Motor neuron (in vitro differentiated cells): ENCODE data around the gene CD3E. TPM values are rescaled to one million over a fixed set of nuclear protein-coding genes. Genes with fewer than 3 reads are reported as not detected.
A peak's percentile ranks its signal among the peaks of the same experiment; 100 is the strongest.

ENCODE experiments used
- ATAC-seq, 8 experiments: fragments of 200-7000 bp; cut with Tn5 transposase; replicated peaks in 6 of 8; 2 replicates each; pipeline ENCODE4 v1.8.0; 2021; ENCODE audit warnings: mild to moderate bottlenecking in 8 of 8, moderate library complexity in 8 of 8
- H3K27ac ChIP-seq, 2 donors: fragments of 250-450 bp; sonication (Bioruptor Pico); 2 replicates each; pipeline ENCODE4 v1.9.0; 2021; ENCODE audit warnings: antibody characterized with exemption in 2 of 2, mild to moderate bottlenecking in 2 of 2, moderate library complexity in 1 of 2
- H3K4me1 ChIP-seq, 2 donors: fragments of 250-450 bp; sonication (Bioruptor Pico); replicated peaks in 1 of 2; 2 replicates each; pipeline ENCODE4 v1.6.1; 2021; ENCODE audit warnings: antibody characterized with exemption in 2 of 2, mild to moderate bottlenecking in 2 of 2, moderate library complexity in 1 of 2
- H3K4me3 ChIP-seq, 5 donors: fragments of 250-450 bp; sonication (Bioruptor Pico); 2 replicates each; pipeline ENCODE4 v1.9.0; 2021; ENCODE audit warnings: antibody characterized with exemption in 5 of 5, mild to moderate bottlenecking in 5 of 5, moderate library complexity in 4 of 5
- WGBS, 10 experiments: fragments of 450-650 bp; shearing (Covaris generic); methylation state at CpG; one replicate each; pipeline ENCODE4 v1.0.0; 2022; 5-methylcytosine and 5-hydroxymethylcytosine counted together
- in situ Hi-C, 9 experiments: fragments of 400-800 bp; cut with MboI; loops; one replicate each; pipeline ENCODE4 v1.15.0; 2021; ENCODE audit warnings: low sequenced_read_pairs in 9 of 9, low pct_unique_long_range_greater_than_20kb in 2 of 9; ENCODE audit not compliant: unreplicated experiment in 9 of 9
- total RNA-seq, 8 experiments: library from RNA; unstranded; fragments of 300-600 nt; gene quantifications; 2 replicates each; pipeline versions ENCODE4 v1.2.3 to v1.2.4, GENCODE V29; 2022

The CD3E gene
- total RNA-seq, 8 experiments from 2014 or later: 0.17 to 1.2 (median 0.43) TPM; not detected in 4

- H3K4me1 ChIP-seq: no peaks in the 10 kb centered on the region
- WGBS, 10 experiments: 17 to 80% (median 60%) methylated on average over 1 of the region's 1 CpG; no CpG with 5 or more reads in 2 of the 10 experiments
- in situ Hi-C loops: no loop called here
- ATAC-seq: no peak
- no peak overlapping the region for H3K27ac ChIP-seq
- H3K4me3 ChIP-seq: no peak overlapping the region
Measured at GRCh38 chr11:118276422-118276821, 28.1 kb upstream of the CD3E start.

- no peak overlapping the region for H3K4me3 ChIP-seq
- WGBS, 10 experiments: 50 to 100% (median 91%) methylated on average over 1 of the region's 1 CpG; no CpG with 5 or more reads in 3 of the 10 experiments
- no peak for ATAC-seq
- in situ Hi-C loops: no loop called here
- no peaks in the 10 kb centered on the region for H3K4me1 ChIP-seq
- no peak overlapping the region for H3K27ac ChIP-seq
Measured at GRCh38 chr11:118277312-118277711, 27.2 kb upstream of the CD3E start.

- Histone ChIP-seq H3K4me1 (no peaks in the 10 kb centered on the region), H3K27ac (no peak overlapping the region), H3K4me3 (no peak overlapping the region)
- 14 to 100% (median 90%) methylated on average over 1 of the region's 1 CpG; no CpG with 5 or more reads in 2 of the 10 experiments for WGBS, 10 experiments
- peak in 1 of 8 experiments; percentile 27 for ATAC-seq
- in situ Hi-C loops: no loop called here
Measured at GRCh38 chr11:118281284-118281683, 23.2 kb upstream of the CD3E start.

GRCh38 chr11:118282606-118283005 is 21.9 kb upstream of the CD3E start:
- no peaks in the 10 kb centered on the region for H3K4me1 ChIP-seq

GRCh38 chr11:118283037-118283636 is 21.4 kb upstream of the CD3E start:
- ATAC-seq: no peak
- 20 to 100% (median 58%) methylated on average over 1 to 5 of the region's 5 CpGs; no CpG with 5 or more reads in 1 of the 10 experiments for WGBS, 10 experiments
- H3K4me1 ChIP-seq: no peaks in the 10 kb centered on the region
- no peak overlapping the region for H3K4me3 ChIP-seq
- in situ Hi-C loops: no loop called here
- H3K27ac ChIP-seq: no peak overlapping the region

More at GRCh38 chr11:118282606-118283005, 21.9 kb upstream of the CD3E start:
- H3K27ac ChIP-seq: no peak overlapping the region
- WGBS, 10 experiments: 0 to 87% (median 52%) methylated on average over 1 to 6 of the region's 6 CpGs; no CpG with 5 or more reads in 1 of the 10 experiments
- in situ Hi-C loops: no loop called here
- H3K4me3 ChIP-seq: no peak overlapping the region
- ATAC-seq: peak in 2 of 8 experiments; percentile 87 to 91

- 8 to 90% (median 61%) methylated on average over 1 to 4 of the region's 4 CpGs for WGBS, 10 experiments
- in situ Hi-C loops: no loop called here
- Histone ChIP-seq H3K27ac (no peak overlapping the region), H3K4me1 (no peaks in the 10 kb centered on the region), H3K4me3 (no peak overlapping the region)
- no peak for ATAC-seq
Measured at GRCh38 chr11:118283756-118284350, 20.7 kb upstream of the CD3E start.

- in situ Hi-C loops: no loop called here
- Histone ChIP-seq H3K27ac (no peak overlapping the region), H3K4me1 (no peaks in the 10 kb centered on the region), H3K4me3 (no peak overlapping the region)
- WGBS, 10 experiments: 20 to 93% (median 60%) methylated on average over 1 to 2 of the region's 2 CpGs; no CpG with 5 or more reads in 3 of the 10 experiments
- no peak for ATAC-seq
Measured at GRCh38 chr11:118286545-118286944, 18.0 kb upstream of the CD3E start.

GRCh38 chr11:118287006-118287405 is 17.5 kb upstream of the CD3E start:
- WGBS, 10 experiments: 43 to 100% (median 87%) methylated on average over 1 of the region's 1 CpG; no CpG with 5 or more reads in 6 of the 10 experiments
- ATAC-seq: no peak

GRCh38 chr11:118289401-118289800 is 15.1 kb upstream of the CD3E start:
- no peak for ATAC-seq
- in situ Hi-C loops: no loop called here

More at GRCh38 chr11:118287006-118287405, 17.5 kb upstream of the CD3E start:
- in situ Hi-C loops: no loop called here
- Histone ChIP-seq H3K4me3 (no peak overlapping the region), H3K4me1 (no peaks in the 10 kb centered on the region), H3K27ac (no peak overlapping the region)

GRCh38 chr11:118290923-118291322 is 13.6 kb upstream of the CD3E start:
- Histone ChIP-seq H3K27ac (no peak overlapping the region), H3K4me1 (no peaks in the 10 kb centered on the region), H3K4me3 (no peak overlapping the region)
- WGBS, 10 experiments: 18 to 67% (median 26%) methylated on average over 2 to 9 of the region's 9 CpGs; no CpG with 5 or more reads in 2 of the 10 experiments
- ATAC-seq: peak in 2 of 8 experiments; percentile 45 to 51
- in situ Hi-C loops: no loop called here

More at GRCh38 chr11:118289401-118289800, 15.1 kb upstream of the CD3E start:
- H3K4me3 ChIP-seq: no peak overlapping the region
- no peaks in the 10 kb centered on the region for H3K4me1 ChIP-seq
- H3K27ac ChIP-seq: no peak overlapping the region

GRCh38 chr11:118291477-118292135 is 12.9 kb upstream of the CD3E start:
- in situ Hi-C loops: no loop called here
- WGBS, 10 experiments: 9 to 85% (median 60%) methylated on average over 1 to 9 of the region's 9 CpGs; no CpG with 5 or more reads in 1 of the 10 experiments
- Histone ChIP-seq H3K4me3 (no peak overlapping the region), H3K4me1 (no peaks in the 10 kb centered on the region), H3K27ac (no peak overlapping the region)
- ATAC-seq: peak in 4 of 8 experiments; percentile 19 to 89 (median 62)

- 21 to 100% (median 69%) methylated on average over 1 to 2 of the region's 2 CpGs for WGBS, 10 experiments
- in situ Hi-C loops: no loop called here
- Histone ChIP-seq H3K27ac (no peak overlapping the region), H3K4me3 (no peak overlapping the region), H3K4me1 (no peaks in the 10 kb centered on the region)
- no peak for ATAC-seq
Measured at GRCh38 chr11:118294053-118294452, 10.5 kb upstream of the CD3E start.

- in situ Hi-C loops: no loop called here
- no peaks in the 10 kb centered on the region for H3K4me1 ChIP-seq
- no peak for ATAC-seq
- no peak overlapping the region for H3K27ac ChIP-seq
- WGBS, 10 experiments: 20 to 88% (median 42%) methylated on average over 1 to 5 of the region's 5 CpGs; no CpG with 5 or more reads in 1 of the 10 experiments
- H3K4me3 ChIP-seq: no peak overlapping the region
Measured at GRCh38 chr11:118295199-118295598, 9.3 kb upstream of the CD3E start.
